Activated B cell treated with CpG ODN at 0.5 μM for 24 hours (primary cell): Measurements from ENCODE around the gene PLPP1. TPM values are rescaled to one million over a fixed set of nuclear protein-coding genes. Genes with fewer than 3 reads are reported as not detected.
A peak's percentile ranks its signal among the peaks of the same experiment; 100 is the strongest.

ENCODE experiments used
- ATAC-seq: fragments of 200-7000 bp; cut with Tn5 transposase; one replicate; pipeline ENCODE4 v1.10.0; 2021; ENCODE audit warnings: low read depth, mild to moderate bottlenecking, moderate library complexity
- CTCF ChIA-PET: fragments of 350-600 bp; sonication (Branson Sonifier 250); formaldehyde crosslinking; loops from one replicate; lab custom pipeline; 2021; ENCODE audit warnings: antibody characterized with exemption; lab: Charles Lee
- POLR2A ChIA-PET: fragments of 350-600 bp; sonication (Branson Sonifier 250); formaldehyde crosslinking; loops from one replicate; lab custom pipeline; 2021; ENCODE audit warnings: antibody characterized with exemption; lab: Charles Lee
- DNase-seq: peaks from one replicate; pipeline ENCODE4 v3.0.0; 2022
- H3K27ac Mint-ChIP-seq: one replicate; pipeline ENCODE4 v1.8.0; 2020; ENCODE audit warnings: mixed read lengths
- H3K27me3 Mint-ChIP-seq: one replicate; pipeline ENCODE4 v1.8.0; 2021; ENCODE audit warnings: mixed read lengths
- H3K36me3 Mint-ChIP-seq: one replicate; pipeline ENCODE4 v1.8.0; 2021; ENCODE audit warnings: low read depth, mixed read lengths
- H3K4me1 Mint-ChIP-seq: one replicate; pipeline ENCODE4 v1.8.0; 2021; ENCODE audit warnings: mixed read lengths
- H3K4me3 Mint-ChIP-seq: one replicate; pipeline ENCODE4 v1.8.0; 2020; ENCODE audit warnings: mild to moderate bottlenecking, mixed read lengths
- H3K9me3 Mint-ChIP-seq: one replicate; pipeline ENCODE4 v1.8.0; 2020; ENCODE audit warnings: mixed read lengths
- intact Hi-C: fragments of 100-400 bp; cut with micrococcal nuclease; formaldehyde crosslinking; loops from one replicate; pipeline ENCODE4 v1.15.1; 2024
- total RNA-seq: library from RNA; stranded (reverse); gene quantifications from 2 replicates; pipeline ENCODE4 v1.2.3, GENCODE V29; 2022
- TF ChIP-seq, protein P1 (sequence below): fragments of 200-600 bp; IDR thresholded peaks from one replicate; pipeline ENCODE4 v1.8.0; 2022; ENCODE audit warnings: antibody characterized with exemption, mild to moderate bottlenecking

Gene PLPP1
- total RNA-seq, 1 donor from 2014 or later = 12.0 TPM

DNA sequence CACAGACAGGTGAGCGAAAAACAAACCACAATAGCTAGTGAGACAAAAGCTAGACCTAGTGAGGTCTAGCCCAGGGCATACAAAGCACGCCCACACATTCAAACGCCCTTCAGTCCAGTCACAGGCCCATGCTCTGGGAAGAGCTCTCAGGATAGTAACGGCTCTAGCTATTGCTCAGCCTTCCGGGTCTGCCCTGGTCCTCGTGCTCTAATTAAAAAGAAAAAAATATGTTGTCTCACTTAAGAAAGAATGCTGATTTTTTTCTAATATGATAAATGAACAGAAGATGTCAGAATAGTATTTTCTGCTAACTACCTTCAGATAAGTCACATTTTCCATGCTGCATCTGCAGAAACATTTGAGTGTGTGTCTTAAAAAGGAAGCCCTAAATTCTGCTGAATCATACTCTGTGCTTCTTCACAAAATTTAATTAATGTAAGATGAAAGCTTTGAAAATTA lies 94.5 kb downstream of the PLPP1 start:
- Mint-ChIP-seq H3K27me3 (no peaks in the 10 kb centered on the region), H3K4me3 (no peak overlapping the region), H3K4me1 (peaks cover 7% of the 10 kb centered on the region), H3K27ac (no peak overlapping the region), H3K9me3 (peaks cover 10% of the 10 kb centered on the region), H3K36me3 (peaks cover 28% of the 10 kb centered on the region)
- TF ChIP-seq, protein P1, sequence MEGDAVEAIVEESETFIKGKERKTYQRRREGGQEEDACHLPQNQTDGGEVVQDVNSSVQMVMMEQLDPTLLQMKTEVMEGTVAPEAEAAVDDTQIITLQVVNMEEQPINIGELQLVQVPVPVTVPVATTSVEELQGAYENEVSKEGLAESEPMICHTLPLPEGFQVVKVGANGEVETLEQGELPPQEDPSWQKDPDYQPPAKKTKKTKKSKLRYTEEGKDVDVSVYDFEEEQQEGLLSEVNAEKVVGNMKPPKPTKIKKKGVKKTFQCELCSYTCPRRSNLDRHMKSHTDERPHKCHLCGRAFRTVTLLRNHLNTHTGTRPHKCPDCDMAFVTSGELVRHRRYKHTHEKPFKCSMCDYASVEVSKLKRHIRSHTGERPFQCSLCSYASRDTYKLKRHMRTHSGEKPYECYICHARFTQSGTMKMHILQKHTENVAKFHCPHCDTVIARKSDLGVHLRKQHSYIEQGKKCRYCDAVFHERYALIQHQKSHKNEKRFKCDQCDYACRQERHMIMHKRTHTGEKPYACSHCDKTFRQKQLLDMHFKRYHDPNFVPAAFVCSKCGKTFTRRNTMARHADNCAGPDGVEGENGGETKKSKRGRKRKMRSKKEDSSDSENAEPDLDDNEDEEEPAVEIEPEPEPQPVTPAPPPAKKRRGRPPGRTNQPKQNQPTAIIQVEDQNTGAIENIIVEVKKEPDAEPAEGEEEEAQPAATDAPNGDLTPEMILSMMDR = no peak
- intact Hi-C loops = no loop called here
- ChIA-PET POLR2A (interaction anchor here (0.6 kb wide), 1 partner anchor 13 kb away, joined by 6 read pairs; no protein-coding TSS in a partner anchor), CTCF (no interaction called here)
- ATAC-seq (no peak), DNase-seq (no peak)

DNA sequence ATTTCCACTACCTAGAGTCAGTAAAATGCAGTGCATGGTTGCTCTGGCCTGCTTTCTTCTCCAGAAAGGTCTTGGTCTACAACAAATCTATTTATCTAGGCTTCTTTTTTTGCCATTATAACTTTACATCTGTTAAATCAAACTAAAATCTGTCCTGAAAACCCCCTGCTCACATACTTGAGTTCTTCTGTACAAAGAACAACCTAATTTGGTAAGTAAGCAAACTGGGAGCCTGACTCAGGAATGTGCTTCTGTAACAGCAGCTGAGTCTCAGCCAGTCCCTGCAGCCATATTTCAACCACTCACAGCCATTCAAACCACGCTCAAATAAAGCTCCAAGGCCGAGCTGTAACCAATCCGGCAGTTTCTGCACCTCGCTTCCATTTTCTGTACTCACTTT lies 95.8 kb downstream of the PLPP1 start:
- DNase-seq (no peak), ATAC-seq (no peak)
- Mint-ChIP-seq H3K36me3 (peaks cover 40% of the 10 kb centered on the region), H3K4me1 (peaks cover 7% of the 10 kb centered on the region), H3K9me3 (peaks cover 19% of the 10 kb centered on the region), H3K27ac (no peak overlapping the region), H3K4me3 (no peak overlapping the region), H3K27me3 (no peaks in the 10 kb centered on the region)
- POLR2A ChIA-PET = no interaction called here
- TF ChIP-seq, protein P1 = no peak
- intact Hi-C loops = no loop called here
- CTCF ChIA-PET = no interaction called here

DNA sequence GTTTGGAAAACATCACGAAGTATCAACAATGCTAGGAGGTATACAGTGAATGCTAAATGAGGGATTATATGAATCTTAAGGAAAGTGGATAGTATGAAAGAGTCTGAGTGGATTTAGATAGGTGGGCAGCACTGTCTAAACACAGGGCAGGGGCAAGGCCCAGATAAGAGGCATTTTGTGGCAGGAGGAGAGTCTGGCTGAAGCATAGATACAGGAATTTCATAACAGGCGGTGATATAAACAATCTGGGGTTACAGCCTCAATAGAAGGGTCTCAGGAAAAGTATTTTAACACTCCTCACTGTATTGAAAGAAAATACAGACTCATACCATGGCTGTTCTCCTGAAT lies 96.9 kb downstream of the PLPP1 start:
- peaks cover 42% of the 10 kb centered on the region for H3K36me3 Mint-ChIP-seq
- H3K27ac Mint-ChIP-seq = peak overlapping the region; percentile 51
- TF ChIP-seq, protein P1 = no peak
- no peak overlapping the region for H3K4me3 Mint-ChIP-seq
- peaks cover 7% of the 10 kb centered on the region for H3K4me1 Mint-ChIP-seq
- H3K27me3 Mint-ChIP-seq = no peaks in the 10 kb centered on the region
- intact Hi-C loops = no loop called here
- CTCF ChIA-PET = no interaction called here
- ATAC-seq (no peak), DNase-seq (no peak)
- peaks cover 20% of the 10 kb centered on the region for H3K9me3 Mint-ChIP-seq
- POLR2A ChIA-PET = no interaction called here

DNA sequence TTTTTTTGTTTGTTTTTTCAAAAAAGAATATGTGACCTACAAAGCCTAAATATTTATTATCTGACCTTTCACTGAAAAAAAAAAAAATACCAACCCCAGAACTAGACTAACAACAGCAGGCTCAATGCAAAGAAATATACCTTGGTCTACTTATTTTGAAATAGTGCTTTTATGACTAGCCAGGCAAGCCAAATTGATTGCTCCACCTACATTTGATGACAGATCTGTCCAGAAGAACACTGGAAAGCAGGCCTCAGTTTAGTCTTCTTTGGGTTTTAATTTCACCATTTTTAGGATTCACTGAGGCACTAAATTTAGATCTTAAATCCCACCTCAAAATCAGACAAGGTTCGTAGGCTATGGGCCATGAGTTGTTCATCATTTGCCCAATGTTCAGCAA lies 97.3 kb downstream of the PLPP1 start:
- DNase-seq (no peak), ATAC-seq (no peak)
- peaks cover 46% of the 10 kb centered on the region for H3K36me3 Mint-ChIP-seq
- POLR2A ChIA-PET = no interaction called here
- TF ChIP-seq, protein P1 = no peak
- intact Hi-C loops = no loop called here
- no peak overlapping the region for H3K4me3 Mint-ChIP-seq
- H3K27ac Mint-ChIP-seq = peak overlapping the region; percentile 51
- H3K9me3 Mint-ChIP-seq = peaks cover 23% of the 10 kb centered on the region
- CTCF ChIA-PET = no interaction called here
- H3K4me1 Mint-ChIP-seq = peaks cover 7% of the 10 kb centered on the region
- H3K27me3 Mint-ChIP-seq = no peaks in the 10 kb centered on the region

DNA sequence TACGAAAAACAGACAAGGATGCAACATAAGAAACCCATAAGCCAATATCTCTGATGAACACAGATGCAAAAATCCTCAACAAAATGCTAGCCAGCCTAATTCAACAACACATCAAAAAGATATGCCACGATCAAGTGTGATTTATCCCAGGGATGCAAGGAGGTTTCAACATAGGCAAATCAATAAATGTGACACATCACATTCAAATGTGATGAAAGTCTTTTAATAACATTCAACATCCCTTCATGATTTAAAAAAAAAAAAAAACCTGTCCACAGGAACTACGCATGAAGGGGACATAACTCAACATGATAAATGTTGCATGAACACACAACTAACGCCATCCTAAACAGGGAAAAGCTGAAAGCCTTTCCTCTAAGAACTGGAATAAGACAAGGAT lies 102.2 kb downstream of the PLPP1 start:
- intact Hi-C loops = no loop called here
- ChIA-PET CTCF (no interaction called here), POLR2A (no interaction called here)
- peaks cover 74% of the 10 kb centered on the region for H3K36me3 Mint-ChIP-seq
- no peak overlapping the region for H3K27ac Mint-ChIP-seq
- TF ChIP-seq, protein P1 = no peak
- H3K27me3 Mint-ChIP-seq = no peaks in the 10 kb centered on the region
- DNase-seq = no peak
- H3K9me3 Mint-ChIP-seq = peaks cover 43% of the 10 kb centered on the region
- no peak for ATAC-seq
- H3K4me1 Mint-ChIP-seq = no peaks in the 10 kb centered on the region
- H3K4me3 Mint-ChIP-seq = no peak overlapping the region
